DOHH2 (cell line): ENCODE measurements around the gene FNDC11.
"Not testable (repeated sequence)": the region's sequence is repeated elsewhere in the genome, so short reads cannot be mapped to it uniquely, and the experiment has no call there.

Experiments used
- H3F3A ChIP-seq: fragments of 200-600 bp; sonication (generic), shearing (Covaris generic); 2 replicates; pipeline ENCODE4 v1.6.0; 2016; ENCODE audit warnings: antibody characterized with exemption, mild to moderate bottlenecking; ENCODE audit not compliant: control insufficient read depth, insufficient read depth
- H3K27ac ChIP-seq: fragments of 200-600 bp; sonication (generic); 2 replicates; pipeline ENCODE4 v1.5.1; 2014; ENCODE audit warnings: low read depth, mild to moderate bottlenecking, low read length, moderate library complexity
- H3K27me3 ChIP-seq: fragments of 200-600 bp; sonication (generic); 2 replicates; pipeline ENCODE4 v1.6.1; 2014; ENCODE audit warnings: mild to moderate bottlenecking, low read length, mixed read lengths; ENCODE audit not compliant: control insufficient read depth
- H3K36me3 ChIP-seq: fragments of 200-600 bp; sonication (generic); 2 replicates; pipeline ENCODE4 v1.6.1; 2014; ENCODE audit warnings: mild to moderate bottlenecking, low read length, moderate library complexity, mixed read lengths; ENCODE audit not compliant: control insufficient read depth
- H3K4me1 ChIP-seq: fragments of 200-600 bp; sonication (generic); 2 replicates; pipeline ENCODE4 v1.6.1; 2014; ENCODE audit warnings: mild to moderate bottlenecking, low read length, mixed read lengths; ENCODE audit not compliant: control insufficient read depth
- H3K4me2 ChIP-seq: fragments of 200-600 bp; sonication (generic); 2 replicates; pipeline ENCODE4 v1.6.0; 2014; ENCODE audit warnings: mild to moderate bottlenecking, low read length, moderate library complexity
- H3K4me3 ChIP-seq: fragments of 200-600 bp; sonication (generic); 2 replicates; pipeline ENCODE4 v1.5.1; 2014; ENCODE audit warnings: mild to moderate bottlenecking, low read length, mixed read lengths
- H3K79me2 ChIP-seq: fragments of 200-600 bp; sonication (generic); 2 replicates; pipeline ENCODE4 v1.6.1; 2014; ENCODE audit warnings: mild to moderate bottlenecking, low read length, mixed read lengths; ENCODE audit not compliant: control insufficient read depth
- H3K9me2 ChIP-seq: fragments of 200-600 bp; sonication (generic); replicated peaks from 2 replicates; pipeline ENCODE4 v1.6.1; 2014; ENCODE audit warnings: mild to moderate bottlenecking, low read length, mixed read lengths; ENCODE audit not compliant: control insufficient read depth
- H3K9me3 ChIP-seq: fragments of 200-600 bp; sonication (generic); 2 replicates; pipeline ENCODE4 v1.6.1; 2014; ENCODE audit warnings: antibody characterized with exemption, low read length, mixed read lengths; ENCODE audit not compliant: control insufficient read depth, insufficient read depth
- H4K20me1 ChIP-seq: fragments of 200-600 bp; sonication (generic); 2 replicates; pipeline ENCODE4 v1.6.0; 2014; ENCODE audit warnings: low read depth, mild to moderate bottlenecking, antibody characterized with exemption, low read length, moderate library complexity; ENCODE audit not compliant: control insufficient read depth, insufficient read depth
- CTCF ChIP-seq: fragments of 200-600 bp; sonication (generic); IDR thresholded peaks from one replicate; pipeline ENCODE4 v1.5.1; 2014; ENCODE audit warnings: antibody characterized with exemption, mild to moderate bottlenecking, low read depth, low read length; ENCODE audit not compliant: poor library complexity, severe bottlenecking
- EZH2phosphoT487 ChIP-seq: fragments of 200-600 bp; sonication (generic); IDR thresholded peaks from 2 replicates; pipeline ENCODE4 v1.6.1; 2017; ENCODE audit warnings: borderline replicate concordance, mild to moderate bottlenecking, antibody characterized with exemption, low read length, moderate library complexity, mixed read lengths

The FNDC11 gene

GRCh38 chr20:63568986-63569949 lies 15.3 kb downstream of the FNDC11 start:
- no peak overlapping the region for H3K27ac ChIP-seq
- no peaks in the 10 kb centered on the region for H3K9me2 ChIP-seq
- H3K27me3 ChIP-seq = peaks cover 27% of the 10 kb centered on the region
- no peaks in the 10 kb centered on the region for H3K36me3 ChIP-seq
- H3K9me3 ChIP-seq = no peaks in the 10 kb centered on the region
- peaks cover 16% of the 10 kb centered on the region for H3K4me1 ChIP-seq
- TF ChIP-seq EZH2phosphoT487 = no peak
- no peak for TF ChIP-seq CTCF
- H3K79me2 ChIP-seq = no peaks in the 10 kb centered on the region
- no peaks in the 10 kb centered on the region for H3F3A ChIP-seq
- no peak overlapping the region for H3K4me2 ChIP-seq
- H3K4me3 ChIP-seq = no peak overlapping the region
- peaks cover 3% of the 10 kb centered on the region; the same call in 1 of the 2 replicates for H4K20me1 ChIP-seq

- no peaks in the 10 kb centered on the region for H3K9me2 ChIP-seq
- peaks cover 36% of the 10 kb centered on the region for H3K27me3 ChIP-seq
- H4K20me1 ChIP-seq = peaks cover 3% of the 10 kb centered on the region; the same call in 1 of the 2 replicates
- H3K4me1 ChIP-seq = peaks cover 19% of the 10 kb centered on the region
- no peaks in the 10 kb centered on the region for H3F3A ChIP-seq
- H3K4me3 ChIP-seq = no peak overlapping the region
- TF ChIP-seq CTCF (no peak), EZH2phosphoT487 (no peak)
- H3K9me3 ChIP-seq = no peaks in the 10 kb centered on the region
- H3K27ac ChIP-seq = no peak overlapping the region
- no peak overlapping the region for H3K4me2 ChIP-seq
- no peaks in the 10 kb centered on the region for H3K79me2 ChIP-seq
- H3K36me3 ChIP-seq = no peaks in the 10 kb centered on the region
These were observed 16.5 kb downstream of the FNDC11 start for GRCh38 chr20:63570281-63571086.

GRCh38 chr20:63571087-63571478 lies 17.1 kb downstream of the FNDC11 start:
- peaks cover 19% of the 10 kb centered on the region for H3K4me1 ChIP-seq
- not testable (repeated sequence) for H3K79me2 ChIP-seq, H4K20me1 ChIP-seq, H3K4me3 ChIP-seq, H3K4me2 ChIP-seq, H3K27ac ChIP-seq, H3K9me3 ChIP-seq, H3K36me3 ChIP-seq, H3K9me2 ChIP-seq, H3F3A ChIP-seq
- H3K27me3 ChIP-seq = peaks cover 36% of the 10 kb centered on the region
